Fibroblast of upper back skin (primary cell): ENCODE results near the gene PRKG1.

ENCODE experiments used
- DNase-seq: peaks from one replicate; pipeline ENCODE4 v3.0.0-alpha.2; 2013

The PRKG1 gene

DNA sequence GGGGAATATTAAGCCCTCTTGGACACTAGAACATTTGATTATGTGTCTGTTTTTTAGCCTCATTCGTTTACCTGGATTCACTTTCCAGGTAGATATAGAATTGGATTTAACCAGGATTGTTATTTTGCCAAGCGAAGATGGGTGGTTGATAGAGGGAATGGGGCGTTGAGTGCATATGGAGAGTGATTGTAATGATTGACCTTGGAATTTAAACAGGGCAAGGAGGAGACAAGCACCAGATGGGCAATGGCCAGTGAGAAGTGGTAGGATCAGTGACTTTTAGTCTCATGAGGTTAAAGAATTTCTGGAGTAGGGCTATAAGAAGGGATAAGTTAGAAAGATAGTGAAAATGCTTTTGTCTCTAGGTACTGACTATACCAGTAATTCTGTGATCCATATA lies 836.3 kb downstream of the PRKG1 start:
- DNase-seq, result no peak

GRCh38 chr10:51911723-51912122 lies 837.4 kb downstream of the PRKG1 start:
- no peak for DNase-seq

GRCh38 chr10:51915031-51915542 lies 840.8 kb downstream of the PRKG1 start:
- peak; percentile 71 for DNase-seq

DNA sequence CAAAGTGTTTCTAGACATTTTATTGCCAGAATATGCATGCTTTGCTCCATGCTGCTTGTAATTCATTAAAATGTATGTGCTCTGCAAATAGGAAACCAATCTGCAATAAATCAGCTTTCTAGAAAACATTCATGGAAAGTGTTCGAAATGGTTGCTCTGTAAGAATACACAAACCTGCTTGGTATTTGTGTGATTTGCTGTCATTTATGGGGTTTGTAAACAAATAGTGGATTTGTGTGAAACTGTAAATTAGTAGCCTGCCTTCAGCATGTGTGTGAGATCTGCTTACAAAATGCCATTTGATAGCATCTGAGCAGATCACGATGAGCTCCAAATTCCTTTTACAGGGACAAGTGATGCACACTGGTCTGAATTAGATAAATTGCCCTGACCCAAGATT lies 844.2 kb downstream of the PRKG1 start:
- DNase-seq, result no peak

DNA sequence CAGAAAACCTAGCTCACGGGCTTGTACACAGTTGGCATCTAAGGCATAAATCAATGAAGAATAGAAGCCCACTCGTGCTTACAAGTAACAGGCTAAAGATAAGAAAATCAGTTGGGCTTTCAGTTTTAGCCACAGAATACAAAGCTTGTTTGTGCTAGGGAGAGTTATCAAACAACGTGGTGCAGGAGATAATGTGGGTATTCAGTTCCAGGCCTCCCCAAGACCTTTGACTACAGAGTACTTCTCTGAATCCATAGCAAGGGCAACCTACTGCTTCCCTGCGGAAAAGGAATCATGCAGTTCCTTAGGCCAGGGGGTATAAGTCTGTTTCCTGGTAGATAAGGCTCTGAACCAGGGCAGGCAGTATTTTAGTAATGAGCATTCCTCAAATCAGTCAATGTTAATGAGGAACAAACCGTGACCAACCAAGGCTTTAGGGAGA lies 844.6 kb downstream of the PRKG1 start:
- DNase-seq, result no peak

DNA sequence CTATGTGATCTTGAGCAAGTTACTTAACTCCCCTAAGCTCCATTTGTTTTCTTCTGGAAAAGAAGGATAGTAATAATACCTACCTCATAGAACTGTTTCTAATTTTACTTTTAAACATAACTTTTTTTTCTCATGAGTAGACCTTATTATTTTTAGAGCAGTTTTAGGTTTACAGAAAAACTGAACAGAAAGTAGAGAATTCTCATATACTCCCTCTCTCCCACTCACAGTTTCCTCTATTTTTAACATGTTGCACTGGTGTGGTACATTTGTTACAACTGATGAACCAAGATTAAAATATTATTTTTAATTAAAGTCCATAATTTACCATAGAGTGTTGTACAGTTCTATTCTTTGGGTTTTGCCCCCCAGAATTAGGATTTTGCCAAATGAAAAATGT lies 846.4 kb downstream of the PRKG1 start:
- DNase-seq, result no peak

DNA sequence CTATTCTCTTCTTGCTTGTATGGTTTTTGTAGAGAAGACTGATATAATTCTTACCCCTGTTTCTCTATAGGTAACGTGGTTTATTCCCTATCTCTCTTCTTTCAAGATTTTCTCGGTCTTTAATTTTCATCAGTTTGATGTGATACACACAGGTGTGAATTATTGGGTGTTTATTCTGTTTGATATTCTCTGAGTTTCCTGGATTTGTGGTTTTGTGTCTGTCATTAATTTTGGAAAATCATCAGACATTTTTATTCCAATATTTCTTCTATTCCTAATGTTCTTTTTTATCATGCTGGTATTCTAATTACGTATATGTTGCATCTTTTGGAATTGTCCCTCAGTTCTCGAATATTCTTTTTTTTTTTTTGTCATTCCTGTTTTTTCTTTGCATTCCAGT lies 850.1 kb downstream of the PRKG1 start:
- no peak for DNase-seq

DNA sequence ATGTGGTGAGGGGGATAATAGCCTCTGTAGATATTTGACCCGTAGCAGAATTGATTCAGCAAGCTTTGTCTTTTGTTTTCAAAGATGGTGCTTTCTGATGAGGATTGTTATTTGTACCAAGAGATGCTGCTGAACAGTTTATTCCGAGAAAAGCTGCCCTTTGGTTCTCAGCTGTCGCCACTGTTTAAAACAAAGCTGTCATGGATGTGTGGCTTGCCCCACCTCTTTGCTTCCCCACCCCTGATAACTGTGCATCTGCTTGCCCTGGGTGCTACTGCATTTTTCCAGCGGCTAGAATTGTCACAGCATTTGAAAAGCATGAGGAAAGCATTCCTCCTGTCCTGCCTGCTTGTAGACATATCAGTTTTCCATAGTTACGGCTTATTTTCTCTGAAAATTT lies 852.0 kb downstream of the PRKG1 start:
- DNase-seq, result no peak

- DNase-seq, result no peak
Measured at GRCh38 chr10:51928162-51928561, 853.9 kb downstream of the PRKG1 start.

DNA sequence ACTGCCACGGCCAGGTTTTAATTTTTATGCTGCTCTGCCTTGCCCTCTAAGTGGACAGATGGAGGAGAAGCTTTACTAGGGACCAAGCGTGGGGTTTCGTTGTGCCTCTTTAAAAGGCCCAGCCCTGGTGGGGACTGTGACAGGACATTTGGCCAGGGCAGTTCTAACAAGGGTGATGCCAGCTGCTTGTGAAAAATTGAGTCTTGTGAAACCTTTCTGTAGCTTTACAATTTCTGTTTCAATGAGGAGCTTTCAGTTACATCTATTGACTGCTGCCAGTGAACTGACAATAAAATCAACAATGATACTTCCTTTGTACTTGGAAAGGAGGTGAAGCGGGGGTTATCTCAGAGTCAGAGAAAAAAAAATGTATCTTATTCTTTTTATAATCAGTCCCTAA lies 858.2 kb downstream of the PRKG1 start:
- no peak for DNase-seq

- no peak for DNase-seq
Measured at GRCh38 chr10:51934373-51934772, 860.1 kb downstream of the PRKG1 start.

DNA sequence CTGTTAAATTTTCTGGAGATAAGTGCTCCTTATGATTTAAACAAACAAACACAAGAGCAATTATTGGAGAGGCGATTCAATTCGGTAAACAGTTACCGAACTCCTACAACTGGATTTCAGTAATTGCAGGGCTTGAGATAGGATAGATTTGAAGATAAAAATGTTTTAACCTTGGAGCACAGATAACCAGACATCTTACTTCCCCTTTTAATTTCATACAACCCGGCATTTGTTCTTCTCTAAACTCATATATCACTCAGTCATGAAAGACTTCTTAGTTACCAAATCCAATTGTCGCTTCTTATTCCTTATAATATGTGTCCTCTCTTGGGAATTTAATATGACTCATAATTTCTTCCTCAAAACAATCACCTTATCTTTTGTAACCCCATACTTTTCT lies 861.1 kb downstream of the PRKG1 start:
- no peak for DNase-seq

GRCh38 chr10:51937308-51938140 lies 863.2 kb downstream of the PRKG1 start:
- DNase-seq, result peak; percentile 88

DNA sequence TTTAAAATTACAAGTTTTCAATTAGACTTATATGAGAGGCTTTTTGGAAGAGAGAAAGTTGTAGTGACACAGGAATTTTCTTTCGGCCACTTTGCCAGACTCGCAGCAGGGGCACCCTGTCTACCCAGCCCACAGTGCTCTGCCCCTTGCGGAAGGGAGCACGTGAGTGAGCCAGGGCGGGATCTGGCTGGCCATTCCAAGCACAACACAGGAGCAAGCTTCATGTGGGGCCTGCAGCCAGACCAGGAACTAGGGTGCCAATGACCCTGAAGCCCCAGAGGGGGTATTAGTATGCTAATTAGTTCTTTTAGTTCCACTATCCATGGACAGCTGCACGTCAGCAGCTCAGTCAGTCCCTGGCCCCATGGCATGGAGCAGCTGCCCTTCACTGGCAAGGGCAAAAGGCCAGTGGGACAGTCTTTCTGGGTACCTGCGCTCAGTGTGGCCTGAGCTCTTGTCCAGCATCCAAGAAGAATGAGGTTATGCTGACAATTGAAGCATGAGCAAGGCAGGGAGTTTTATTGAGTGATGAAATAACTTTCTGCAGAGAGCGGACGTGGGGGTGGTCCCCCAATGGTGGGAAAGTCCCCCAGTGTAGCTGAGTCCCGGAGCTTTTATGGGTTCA lies 876.2 kb downstream of the PRKG1 start:
- no peak for DNase-seq

GRCh38 chr10:51950996-51951555 lies 876.8 kb downstream of the PRKG1 start:
- no peak for DNase-seq

DNA sequence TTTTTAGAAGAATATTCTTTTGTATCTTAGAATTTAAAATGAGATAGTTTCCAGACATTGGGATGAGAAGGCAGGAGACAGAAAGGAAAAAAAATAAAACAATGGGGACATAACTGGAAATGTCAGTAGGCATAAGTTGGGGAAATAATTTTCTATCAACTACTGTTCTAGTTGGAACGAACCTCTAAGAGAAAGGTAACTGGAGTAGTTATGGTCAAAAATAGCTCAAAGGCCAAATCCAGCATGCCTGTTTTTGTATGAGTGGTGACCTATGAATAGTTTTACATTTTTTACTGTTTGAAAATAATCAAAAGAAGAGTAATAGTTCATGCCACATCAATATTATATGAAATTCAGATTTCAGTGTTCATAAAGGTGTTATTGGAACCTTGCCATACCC lies 877.3 kb downstream of the PRKG1 start:
- no peak for DNase-seq

- no peak for DNase-seq
Measured at GRCh38 chr10:51952056-51952455, 877.8 kb downstream of the PRKG1 start.

DNA sequence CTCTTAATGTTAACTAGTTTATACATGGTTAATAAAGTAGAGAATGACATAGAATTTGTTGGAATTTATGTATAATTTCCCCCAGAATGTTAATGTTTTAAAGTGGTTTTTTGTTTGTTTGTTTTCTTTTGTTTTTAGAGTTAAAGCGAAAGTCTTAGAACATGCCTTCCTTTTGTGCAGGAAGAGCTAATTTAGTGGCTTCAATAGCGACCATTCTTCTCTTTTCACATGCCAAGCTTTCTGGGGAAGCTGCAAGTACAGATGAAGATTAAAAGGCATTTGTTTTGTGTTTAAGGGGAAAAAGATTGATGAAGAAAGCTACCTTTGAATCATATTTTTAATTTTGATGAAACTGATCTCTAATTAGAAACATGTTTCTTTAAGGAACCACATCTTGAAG lies 881.4 kb downstream of the PRKG1 start:
- DNase-seq, result no peak

GRCh38 chr10:51956822-51957221 lies 882.5 kb downstream of the PRKG1 start:
- no peak for DNase-seq

DNA sequence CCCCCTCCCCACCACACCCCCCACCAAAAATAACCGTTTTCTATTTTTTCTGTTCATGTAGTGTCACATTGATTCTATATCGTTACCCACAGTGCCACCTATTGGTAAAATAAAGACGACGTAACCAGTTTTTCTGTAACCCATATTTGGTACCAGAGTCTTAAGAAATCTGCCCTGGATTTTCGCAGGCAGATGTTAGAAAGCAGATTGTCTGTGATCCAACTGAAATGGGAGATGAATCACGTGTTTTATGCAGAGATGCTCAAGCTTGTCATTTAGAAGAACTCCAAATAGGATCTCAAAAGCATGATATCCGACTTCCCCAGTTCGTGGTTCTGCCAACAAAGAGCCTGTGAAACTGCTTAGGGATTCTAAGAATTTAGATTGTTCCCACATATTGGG lies 886.2 kb downstream of the PRKG1 start:
- DNase-seq, result peak; percentile 74

- DNase-seq, result no peak
Measured at GRCh38 chr10:51961401-51961800, 887.1 kb downstream of the PRKG1 start.

DNA sequence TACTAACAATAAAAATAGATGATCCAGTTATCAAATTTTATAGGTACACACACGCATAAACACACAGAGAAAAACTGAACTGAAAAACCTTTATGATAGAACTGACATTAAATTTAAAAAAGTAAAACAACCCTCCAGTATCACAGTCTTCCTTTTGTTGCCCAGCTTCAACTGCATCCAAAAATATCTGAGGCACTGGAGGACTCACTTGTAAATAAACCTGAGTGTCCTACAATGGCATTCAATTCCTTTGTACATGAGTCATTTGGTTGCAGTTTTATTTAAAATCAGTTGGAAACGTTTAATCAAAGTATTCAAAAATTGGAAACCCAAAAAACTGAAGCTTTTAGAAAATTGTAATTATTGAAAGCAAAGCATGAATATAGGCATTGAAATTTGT lies 890.3 kb downstream of the PRKG1 start:
- no peak for DNase-seq

GRCh38 chr10:51965451-51965850 lies 891.2 kb downstream of the PRKG1 start:
- DNase-seq, result no peak

- DNase-seq, result no peak
Measured at GRCh38 chr10:51972733-51973346, 898.6 kb downstream of the PRKG1 start.
